ENCODE measurements around the gene NACA.

GRCh38 chr12:56694161-56694560 is 30.9 kb downstream of the NACA start:
- TF ChIP-seq ZFP30 (CRISPR knock-in tag; IDR thresholded peaks at IDR 0.05) (no peak), GLIS3 (CRISPR knock-in tag; IDR thresholded peaks at IDR 0.05) (no peak), CREB5 (CRISPR knock-in tag; IDR thresholded peaks at IDR 0.05; ENCODE audit: low read depth) (no peak), OSR1 (CRISPR knock-in tag; IDR thresholded peaks at IDR 0.05) (no peak), PATZ1 (CRISPR knock-in tag; IDR thresholded peaks at IDR 0.05; ENCODE audit: borderline replicate concordance) (no peak), RARB (CRISPR knock-in tag; IDR thresholded peaks at IDR 0.05) (no peak), POU6F1 (CRISPR knock-in tag; IDR thresholded peaks at IDR 0.05; ENCODE audit: borderline replicate concordance, low read depth) (no peak), ZNF565 (CRISPR knock-in tag; conservative IDR thresholded peaks at IDR 0.05; ENCODE audit: low read depth) (no peak), ESRRG (CRISPR knock-in tag; IDR thresholded peaks at IDR 0.05) (no peak), ARNTL (CRISPR knock-in tag; IDR thresholded peaks at IDR 0.05; ENCODE audit: borderline replicate concordance, low read depth) (no peak), BACH2 (CRISPR knock-in tag; IDR thresholded peaks at IDR 0.05; ENCODE audit: borderline replicate concordance) (no peak)

Data from SK-N-SH treated with all-trans-retinoic acid at 6 μM for 48 hours (cell line).